Effector memory CD4-positive, alpha-beta T cell (primary cell): Measurements from ENCODE around the gene RFX7.
"Not testable (repeated sequence)": the region's sequence is repeated elsewhere in the genome, so short reads cannot be mapped to it uniquely, and the experiment has no call there.

ENCODE experiments used
- DNase-seq, 3 donors: peaks; one replicate each; pipeline ENCODE4 v3.0.0-alpha.2; 2020
- H3K27ac ChIP-seq: 2 replicates; pipeline ENCODE4 v1.7.0; 2013; ENCODE audit warnings: mild to moderate bottlenecking, low read length, moderate library complexity; ENCODE audit not compliant: insufficient read depth, poor library complexity, severe bottlenecking
- H3K27me3 ChIP-seq: replicated peaks from 2 replicates; pipeline ENCODE4 v1.7.0; 2013; ENCODE audit warnings: mild to moderate bottlenecking, low read length; ENCODE audit not compliant: insufficient read depth, control insufficient read depth, poor library complexity, severe bottlenecking
- H3K36me3 ChIP-seq: 2 replicates; pipeline ENCODE4 v1.7.0; 2013; ENCODE audit warnings: mild to moderate bottlenecking, low read length, moderate library complexity; ENCODE audit not compliant: control insufficient read depth, insufficient read depth
- H3K4me1 ChIP-seq: 2 replicates; pipeline ENCODE4 v1.7.0; 2013; ENCODE audit warnings: low read length, mild to moderate bottlenecking; ENCODE audit not compliant: control insufficient read depth, insufficient read depth, poor library complexity, severe bottlenecking
- H3K4me3 ChIP-seq: 2 replicates; pipeline ENCODE4 v1.7.0; 2013; ENCODE audit warnings: low read length, low read depth, mild to moderate bottlenecking; ENCODE audit not compliant: insufficient read depth, poor library complexity, severe bottlenecking
- H3K9me3 ChIP-seq: 2 replicates; pipeline ENCODE4 v1.7.0; 2013; ENCODE audit warnings: mild to moderate bottlenecking, low read length, moderate library complexity; ENCODE audit not compliant: control insufficient read depth

Gene RFX7

GRCh38 chr15:56257306-56257705, 13.6 kb upstream of the RFX7 start:
- not testable (repeated sequence) for DNase-seq, H3K27ac ChIP-seq, H3K4me1 ChIP-seq, H3K4me3 ChIP-seq, H3K27me3 ChIP-seq, H3K36me3 ChIP-seq, H3K9me3 ChIP-seq

GRCh38 chr15:56254265-56254664, 10.6 kb upstream of the RFX7 start:
- no peak overlapping the region for H3K27ac ChIP-seq
- H3K4me1 ChIP-seq, result no peaks in the 10 kb centered on the region
- DNase-seq, result no peak
- H3K36me3 ChIP-seq, result no peaks in the 10 kb centered on the region
- H3K4me3 ChIP-seq, result no peak overlapping the region
- no peaks in the 10 kb centered on the region for H3K9me3 ChIP-seq
- peaks cover 7% of the 10 kb centered on the region for H3K27me3 ChIP-seq

GRCh38 chr15:56252386-56252785, 8.7 kb upstream of the RFX7 start:
- no peak overlapping the region for H3K4me3 ChIP-seq
- H3K4me1 ChIP-seq, result no peaks in the 10 kb centered on the region
- no peak for DNase-seq
- no peaks in the 10 kb centered on the region for H3K36me3 ChIP-seq
- H3K27ac ChIP-seq, result no peak overlapping the region
- no peaks in the 10 kb centered on the region for H3K9me3 ChIP-seq
- peaks cover 7% of the 10 kb centered on the region for H3K27me3 ChIP-seq

GRCh38 chr15:56251315-56252095, 7.8 kb upstream of the RFX7 start:
- no peaks in the 10 kb centered on the region for H3K4me1 ChIP-seq
- H3K27ac ChIP-seq, result no peak overlapping the region
- no peaks in the 10 kb centered on the region for H3K36me3 ChIP-seq
- H3K4me3 ChIP-seq, result no peak overlapping the region
- H3K9me3 ChIP-seq, result no peaks in the 10 kb centered on the region
- H3K27me3 ChIP-seq, result peaks cover 7% of the 10 kb centered on the region
- DNase-seq, result no peak

- H3K27ac ChIP-seq, result no peak overlapping the region
- H3K9me3 ChIP-seq, result no peaks in the 10 kb centered on the region
- no peak overlapping the region for H3K4me3 ChIP-seq
- H3K27me3 ChIP-seq, result peaks cover 7% of the 10 kb centered on the region
- peaks cover 8% of the 10 kb centered on the region for H3K4me1 ChIP-seq
- no peak for DNase-seq
- no peaks in the 10 kb centered on the region for H3K36me3 ChIP-seq
Measured at GRCh38 chr15:56250626-56251025, 6.9 kb upstream of the RFX7 start.

- DNase-seq, result no peak
- Histone ChIP-seq H3K27ac (no peak overlapping the region), H3K4me1 (peaks cover 23% of the 10 kb centered on the region)
Measured at GRCh38 chr15:56249092-56249491, 5.4 kb upstream of the RFX7 start.

GRCh38 chr15:56248311-56248992, 4.8 kb upstream of the RFX7 start:
- H3K9me3 ChIP-seq, result no peaks in the 10 kb centered on the region
- DNase-seq, result no peak
- no peak overlapping the region for H3K4me3 ChIP-seq
- no peaks in the 10 kb centered on the region for H3K27me3 ChIP-seq
- no peak overlapping the region for H3K27ac ChIP-seq
- H3K36me3 ChIP-seq, result no peaks in the 10 kb centered on the region
- H3K4me1 ChIP-seq, result peaks cover 23% of the 10 kb centered on the region

More at GRCh38 chr15:56249092-56249491, 5.4 kb upstream of the RFX7 start:
- H3K27me3 ChIP-seq, result peaks cover 4% of the 10 kb centered on the region
- H3K9me3 ChIP-seq, result no peaks in the 10 kb centered on the region
- H3K4me3 ChIP-seq, result no peak overlapping the region
- no peaks in the 10 kb centered on the region for H3K36me3 ChIP-seq

- Histone ChIP-seq H3K4me1 (peaks cover 23% of the 10 kb centered on the region), H3K27ac (no peak overlapping the region), H3K36me3 (no peaks in the 10 kb centered on the region), H3K9me3 (no peaks in the 10 kb centered on the region), H3K27me3 (no peaks in the 10 kb centered on the region), H3K4me3 (no peak overlapping the region)
- DNase-seq, result no peak
Measured at GRCh38 chr15:56247266-56247665, 3.6 kb upstream of the RFX7 start.

GRCh38 chr15:56245871-56246814, 2.5 kb upstream of the RFX7 start:
- Histone ChIP-seq H3K36me3 (no peaks in the 10 kb centered on the region), H3K27ac (peak overlapping the region; percentile 60), H3K27me3 (no peaks in the 10 kb centered on the region), H3K4me1 (peaks cover 26% of the 10 kb centered on the region), H3K9me3 (no peaks in the 10 kb centered on the region), H3K4me3 (peak overlapping the region; percentile 47)
- peak; percentile 64 to 77 (median 71) for DNase-seq
